Fibroblast of the aortic adventitia (primary cell): ENCODE measurements around the gene HDAC10. TPM values are rescaled to one million over a fixed set of nuclear protein-coding genes. Genes with fewer than 3 reads are reported as not detected.

ENCODE experiments used
- DNase-seq: peaks from one replicate; pipeline ENCODE4 v3.0.0-alpha.2; 2010; ENCODE audit warnings: low read depth
- H3K4me3 ChIP-seq: 2 replicates; pipeline ENCODE4 v1.5.1; 2011; ENCODE audit warnings: low read depth, mild to moderate bottlenecking, control low read depth, low read length, moderate library complexity
- total RNA-seq: library from RNA; depleted of rRNA; stranded (reverse); fragments of >200 nt; gene quantifications from 2 replicates; pipeline ENCODE4 v1.2.3, GENCODE V29; 2012; ENCODE audit warnings: low replicate concordance
- TF ChIP-seq, protein P1 (sequence below): IDR thresholded peaks from 2 replicates; pipeline ENCODE4 v1.5.1; 2011; ENCODE audit warnings: mild to moderate bottlenecking, low read length, control low read depth, inconsistent platforms; ENCODE audit not compliant: insufficient read depth

HDAC10 gene, protein sequence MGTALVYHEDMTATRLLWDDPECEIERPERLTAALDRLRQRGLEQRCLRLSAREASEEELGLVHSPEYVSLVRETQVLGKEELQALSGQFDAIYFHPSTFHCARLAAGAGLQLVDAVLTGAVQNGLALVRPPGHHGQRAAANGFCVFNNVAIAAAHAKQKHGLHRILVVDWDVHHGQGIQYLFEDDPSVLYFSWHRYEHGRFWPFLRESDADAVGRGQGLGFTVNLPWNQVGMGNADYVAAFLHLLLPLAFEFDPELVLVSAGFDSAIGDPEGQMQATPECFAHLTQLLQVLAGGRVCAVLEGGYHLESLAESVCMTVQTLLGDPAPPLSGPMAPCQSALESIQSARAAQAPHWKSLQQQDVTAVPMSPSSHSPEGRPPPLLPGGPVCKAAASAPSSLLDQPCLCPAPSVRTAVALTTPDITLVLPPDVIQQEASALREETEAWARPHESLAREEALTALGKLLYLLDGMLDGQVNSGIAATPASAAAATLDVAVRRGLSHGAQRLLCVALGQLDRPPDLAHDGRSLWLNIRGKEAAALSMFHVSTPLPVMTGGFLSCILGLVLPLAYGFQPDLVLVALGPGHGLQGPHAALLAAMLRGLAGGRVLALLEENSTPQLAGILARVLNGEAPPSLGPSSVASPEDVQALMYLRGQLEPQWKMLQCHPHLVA
- total RNA-seq = 15.4 and 26.7 TPM in 2 replicates

DNA sequence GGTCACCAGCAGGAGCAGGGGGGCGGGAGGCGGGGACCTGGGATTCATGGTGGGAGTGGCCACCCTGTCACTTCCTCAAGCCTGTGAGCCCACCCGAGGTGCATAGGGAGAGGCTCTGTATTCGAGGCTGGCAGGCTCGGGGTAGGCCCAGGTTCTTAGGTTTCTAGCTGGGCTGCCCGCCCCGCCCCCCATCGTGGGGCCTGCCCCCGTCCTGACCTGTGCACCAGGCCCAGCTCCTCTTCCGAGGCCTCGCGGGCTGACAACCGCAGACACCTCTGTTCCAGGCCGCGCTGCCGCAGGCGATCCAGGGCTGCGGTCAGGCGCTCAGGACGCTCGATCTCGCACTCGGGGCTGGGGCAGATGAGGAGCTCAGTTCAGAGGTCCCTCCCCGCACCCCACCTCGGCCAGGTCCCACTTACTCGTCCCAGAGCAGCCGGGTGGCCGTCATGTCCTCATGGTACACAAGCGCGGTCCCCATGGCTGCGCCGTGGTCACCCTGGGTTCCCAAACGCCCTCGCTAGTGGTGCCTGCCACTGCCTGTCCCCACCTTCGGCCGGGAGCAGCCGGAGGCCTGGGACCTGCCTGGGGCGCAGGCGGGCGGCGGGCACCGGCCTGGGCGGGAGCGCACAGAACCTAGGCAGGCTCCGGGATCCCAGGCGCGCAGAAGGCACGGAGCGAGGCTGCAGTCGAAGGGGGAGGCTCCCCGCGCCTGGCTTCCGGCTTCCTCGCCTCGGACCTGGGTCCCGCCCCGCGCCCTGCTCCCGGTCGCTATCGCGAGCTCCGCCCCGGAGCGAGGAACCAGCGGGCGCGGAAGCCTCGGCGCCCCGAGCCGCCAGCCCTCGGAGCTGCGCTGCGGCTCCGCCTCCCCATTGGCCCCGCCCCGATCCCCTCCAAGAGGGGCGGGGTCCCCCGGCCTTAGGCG lies at the start of gene HDAC10:
HDAC10 (minus strand) TSS at position 711 of the 922 bp plus-strand sequence; CDS start at position 478, 233 bp downstream.
- TF ChIP-seq, protein P1, sequence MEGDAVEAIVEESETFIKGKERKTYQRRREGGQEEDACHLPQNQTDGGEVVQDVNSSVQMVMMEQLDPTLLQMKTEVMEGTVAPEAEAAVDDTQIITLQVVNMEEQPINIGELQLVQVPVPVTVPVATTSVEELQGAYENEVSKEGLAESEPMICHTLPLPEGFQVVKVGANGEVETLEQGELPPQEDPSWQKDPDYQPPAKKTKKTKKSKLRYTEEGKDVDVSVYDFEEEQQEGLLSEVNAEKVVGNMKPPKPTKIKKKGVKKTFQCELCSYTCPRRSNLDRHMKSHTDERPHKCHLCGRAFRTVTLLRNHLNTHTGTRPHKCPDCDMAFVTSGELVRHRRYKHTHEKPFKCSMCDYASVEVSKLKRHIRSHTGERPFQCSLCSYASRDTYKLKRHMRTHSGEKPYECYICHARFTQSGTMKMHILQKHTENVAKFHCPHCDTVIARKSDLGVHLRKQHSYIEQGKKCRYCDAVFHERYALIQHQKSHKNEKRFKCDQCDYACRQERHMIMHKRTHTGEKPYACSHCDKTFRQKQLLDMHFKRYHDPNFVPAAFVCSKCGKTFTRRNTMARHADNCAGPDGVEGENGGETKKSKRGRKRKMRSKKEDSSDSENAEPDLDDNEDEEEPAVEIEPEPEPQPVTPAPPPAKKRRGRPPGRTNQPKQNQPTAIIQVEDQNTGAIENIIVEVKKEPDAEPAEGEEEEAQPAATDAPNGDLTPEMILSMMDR = no peak
- peak within 1 kb of the TSS; percentile 84 for H3K4me3 ChIP-seq
- peak; percentile 64 for DNase-seq

DNA sequence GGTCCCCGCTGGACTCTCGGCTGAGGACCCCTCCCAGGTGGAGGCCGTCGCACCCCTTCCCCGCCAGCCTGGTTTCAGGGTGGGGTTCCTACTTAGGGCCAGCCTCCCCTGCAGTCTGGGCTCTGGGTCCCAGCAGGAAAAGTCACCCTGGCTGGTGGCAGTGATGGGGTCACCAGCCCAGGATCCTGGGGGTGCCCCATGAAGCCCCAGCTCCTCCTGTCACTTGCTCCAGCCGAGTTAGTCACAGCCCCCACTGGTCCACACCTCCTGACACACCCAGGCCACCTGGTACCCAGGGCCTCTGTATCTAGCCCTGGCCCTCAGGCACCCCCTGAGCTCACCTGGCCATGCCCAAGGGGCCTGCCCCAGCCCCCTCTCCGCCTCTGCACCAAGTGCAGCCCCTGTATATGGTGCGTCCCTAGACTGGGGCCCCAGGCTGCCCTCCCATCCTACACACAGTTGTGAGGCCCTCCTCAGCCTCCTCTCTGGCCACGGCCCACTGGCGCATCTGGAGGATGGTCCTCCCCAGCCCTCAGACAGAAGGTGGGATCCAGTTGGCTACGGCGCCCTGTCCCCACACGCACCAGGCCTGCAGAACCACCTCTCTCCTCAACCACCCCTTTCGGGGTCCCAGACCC lies 49.7 kb upstream of the HDAC10 start:
- DNase-seq = no peak
- TF ChIP-seq, protein P1 = no peak
- no peak overlapping the region for H3K4me3 ChIP-seq

GRCh38 chr22:50299785-50300619 lies 48.9 kb upstream of the HDAC10 start:
- DNase-seq = no peak
- TF ChIP-seq, protein P1 = no peak
- H3K4me3 ChIP-seq = peak overlapping the region; percentile 17

GRCh38 chr22:50298937-50299784 lies 48.1 kb upstream of the HDAC10 start:
- TF ChIP-seq, protein P1 = no peak
- no peak for DNase-seq
- no peak overlapping the region for H3K4me3 ChIP-seq

DNA sequence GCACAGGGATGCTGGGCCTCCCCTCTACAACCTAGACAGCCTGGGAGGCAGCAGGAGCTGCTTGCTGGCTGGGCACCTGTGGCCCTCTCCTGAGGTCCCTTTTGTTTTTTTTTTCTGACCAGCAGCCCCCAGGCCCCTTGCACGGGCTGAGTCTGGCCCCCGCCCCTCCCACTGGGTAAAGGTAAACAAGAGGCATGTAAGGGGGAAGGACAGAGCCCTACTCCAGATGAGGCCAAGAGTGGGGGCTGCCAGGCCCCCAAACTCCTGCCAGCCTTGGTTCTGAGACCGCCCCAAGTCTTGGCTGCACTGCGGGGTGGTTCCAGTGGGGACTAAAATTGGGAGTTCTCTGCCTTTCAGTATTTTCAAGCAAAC lies 47.2 kb upstream of the HDAC10 start:
- DNase-seq = no peak
- TF ChIP-seq, protein P1 = no peak
- no peak overlapping the region for H3K4me3 ChIP-seq
